Naive thymus-derived CD8-positive, alpha-beta T cell (primary cell): ENCODE data around the gene XPO1. TPM values are rescaled to one million over a fixed set of nuclear protein-coding genes. Genes with fewer than 3 reads are reported as not detected.
"Not testable (repeated sequence)": the region's sequence is repeated elsewhere in the genome, so short reads cannot be mapped to it uniquely, and the experiment has no call there.

Experiments
- ATAC-seq, 2 donors: fragments of 150-1000 bp; cut with Tn5 transposase in 1 of 2; sonication (Bioruptor Pico), chemical (Tn5 transposase) in 1 of 2; 1 replicate in 1 of 2; 2 replicates in 1 of 2; pipeline ENCODE4 v1.10.0; 2021; ENCODE audit warnings: mild to moderate bottlenecking in 2 of 2, moderate library complexity in 2 of 2
- POLR2A ChIA-PET: fragments of 350-600 bp; sonication (Branson Sonifier 250); formaldehyde crosslinking; loops from one replicate; lab custom pipeline; 2021; ENCODE audit warnings: antibody characterized with exemption; lab: Charles Lee
- DNase-seq, 10 donors: peaks; one replicate each; pipeline versions ENCODE4 v3.0.0 to v3.0.0-alpha.2; 2020 to 2022
- H3K27ac Mint-ChIP-seq, 10 donors: one replicate each; pipeline ENCODE4 v1.8.0; 2020 to 2022; ENCODE audit warnings: mild to moderate bottlenecking in 10 of 10, mixed read lengths in 10 of 10, moderate library complexity in 4 of 10, inconsistent platforms in 1 of 10
- H3K27me3 Mint-ChIP-seq, 5 donors: one replicate each; pipeline ENCODE4 v1.8.0; 2021 to 2022; ENCODE audit warnings: mixed read lengths in 5 of 5
- H3K36me3 Mint-ChIP-seq, 3 donors: one replicate each; pipeline ENCODE4 v1.8.0; 2020 to 2022; ENCODE audit warnings: mixed read lengths in 3 of 3, mild to moderate bottlenecking in 2 of 3, inconsistent platforms in 1 of 3
- H3K4me1 Mint-ChIP-seq, 4 donors: one replicate each; pipeline ENCODE4 v1.8.0; 2021 to 2022; ENCODE audit warnings: mixed read lengths in 4 of 4
- H3K4me3 Mint-ChIP-seq, 10 donors: one replicate each; pipeline ENCODE4 v1.8.0; 2020 to 2022; ENCODE audit warnings: mild to moderate bottlenecking in 10 of 10, mixed read lengths in 10 of 10, moderate library complexity in 6 of 10, inconsistent platforms in 1 of 10
- H3K9me3 Mint-ChIP-seq, 9 donors: one replicate each; pipeline ENCODE4 v1.8.0; 2020 to 2022; ENCODE audit warnings: mixed read lengths in 9 of 9, mild to moderate bottlenecking in 3 of 9, inconsistent platforms in 1 of 9, moderate library complexity in 1 of 9
- polyA plus RNA-seq, 3 donors: library from polyadenylated mRNA; unstranded; fragments of 300-500 nt; fragmentation: Illumina TruSeq; gene quantifications; one replicate each; pipeline ENCODE4 v1.2.3, GENCODE V29; 2021
- total RNA-seq, 8 experiments: library from RNA in 2 of 8; stranded (reverse) in 2 of 8; gene quantifications; one replicate each; pipeline ENCODE4 v1.2.3 and lab custom pipeline; 2021 to 2026

Gene XPO1, protein sequence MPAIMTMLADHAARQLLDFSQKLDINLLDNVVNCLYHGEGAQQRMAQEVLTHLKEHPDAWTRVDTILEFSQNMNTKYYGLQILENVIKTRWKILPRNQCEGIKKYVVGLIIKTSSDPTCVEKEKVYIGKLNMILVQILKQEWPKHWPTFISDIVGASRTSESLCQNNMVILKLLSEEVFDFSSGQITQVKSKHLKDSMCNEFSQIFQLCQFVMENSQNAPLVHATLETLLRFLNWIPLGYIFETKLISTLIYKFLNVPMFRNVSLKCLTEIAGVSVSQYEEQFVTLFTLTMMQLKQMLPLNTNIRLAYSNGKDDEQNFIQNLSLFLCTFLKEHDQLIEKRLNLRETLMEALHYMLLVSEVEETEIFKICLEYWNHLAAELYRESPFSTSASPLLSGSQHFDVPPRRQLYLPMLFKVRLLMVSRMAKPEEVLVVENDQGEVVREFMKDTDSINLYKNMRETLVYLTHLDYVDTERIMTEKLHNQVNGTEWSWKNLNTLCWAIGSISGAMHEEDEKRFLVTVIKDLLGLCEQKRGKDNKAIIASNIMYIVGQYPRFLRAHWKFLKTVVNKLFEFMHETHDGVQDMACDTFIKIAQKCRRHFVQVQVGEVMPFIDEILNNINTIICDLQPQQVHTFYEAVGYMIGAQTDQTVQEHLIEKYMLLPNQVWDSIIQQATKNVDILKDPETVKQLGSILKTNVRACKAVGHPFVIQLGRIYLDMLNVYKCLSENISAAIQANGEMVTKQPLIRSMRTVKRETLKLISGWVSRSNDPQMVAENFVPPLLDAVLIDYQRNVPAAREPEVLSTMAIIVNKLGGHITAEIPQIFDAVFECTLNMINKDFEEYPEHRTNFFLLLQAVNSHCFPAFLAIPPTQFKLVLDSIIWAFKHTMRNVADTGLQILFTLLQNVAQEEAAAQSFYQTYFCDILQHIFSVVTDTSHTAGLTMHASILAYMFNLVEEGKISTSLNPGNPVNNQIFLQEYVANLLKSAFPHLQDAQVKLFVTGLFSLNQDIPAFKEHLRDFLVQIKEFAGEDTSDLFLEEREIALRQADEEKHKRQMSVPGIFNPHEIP (N-terminal part only)
- 100 to 1,000 TPM; 196 to 221 TPM for total RNA-seq
- polyA plus RNA-seq = 10 to 100 TPM; 27.3 to 43.5 (median 32.8) TPM
- 272 to 562 (median 369) reads per million in 6 experiments for total RNA-seq (lab: John Stamatoyannopoulos, UW)

GRCh38 chr2:61538200-61538919, at the start of gene XPO1:
XPO1 (minus strand) TSS chr2:61538356; CDS start chr2:61533897, 4,459 bp downstream.
- ATAC-seq (peak; percentile 80 to 82), DNase-seq (peak; percentile 96 to 100 (median 99))
- H3K4me1 Mint-ChIP-seq = peaks cover 25 to 45% (median 37%) of the 10 kb centered on the region in 4 donors
- POLR2A ChIA-PET = interaction anchor here (0.6 to 5.6 kb wide), 37 partner anchors 9 to 658 kb away, joined by 3 to 79 read pairs (median 4); partner anchors contain the start of genes COMMD1, FAM161A, PEX13 and REL
- H3K27me3 Mint-ChIP-seq = peaks cover 0 to 2% (median 0%) of the 10 kb centered on the region in 5 donors
- H3K9me3 Mint-ChIP-seq = no peaks in the 10 kb centered on the region
- peaks cover 0 to 4% (median 3%) of the 10 kb centered on the region in 3 donors for H3K36me3 Mint-ChIP-seq
- H3K4me3 Mint-ChIP-seq = peak within 1 kb of the TSS; percentile 89 to 99 (median 96)
- peak within 1 kb of the TSS; percentile 95 to 100 (median 100) for H3K27ac Mint-ChIP-seq

DNA sequence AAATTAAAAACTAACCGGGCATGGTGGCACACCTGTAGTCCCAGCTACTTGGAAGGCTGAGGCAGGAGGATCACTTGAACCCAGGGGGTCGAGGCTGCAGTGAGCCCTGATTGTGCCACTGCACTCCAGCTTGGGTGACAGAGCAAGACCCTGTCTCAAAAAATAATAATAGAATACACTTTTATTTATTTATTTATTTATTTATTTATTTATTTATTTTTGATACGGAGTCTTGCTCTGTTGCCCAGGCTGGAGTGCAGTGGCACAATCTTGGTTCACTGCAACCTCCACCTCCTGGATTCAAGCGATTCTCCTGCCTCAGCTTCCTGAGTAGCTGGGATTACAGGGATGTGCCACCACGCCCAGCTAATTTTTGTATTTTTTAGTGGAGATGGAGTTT, 48.8 kb upstream of the XPO1 start:
- H3K4me1 Mint-ChIP-seq, H3K27ac Mint-ChIP-seq, H3K27me3 Mint-ChIP-seq, H3K4me3 Mint-ChIP-seq, DNase-seq, POLR2A ChIA-PET, H3K9me3 Mint-ChIP-seq, ATAC-seq, H3K36me3 Mint-ChIP-seq: not testable (repeated sequence)

DNA sequence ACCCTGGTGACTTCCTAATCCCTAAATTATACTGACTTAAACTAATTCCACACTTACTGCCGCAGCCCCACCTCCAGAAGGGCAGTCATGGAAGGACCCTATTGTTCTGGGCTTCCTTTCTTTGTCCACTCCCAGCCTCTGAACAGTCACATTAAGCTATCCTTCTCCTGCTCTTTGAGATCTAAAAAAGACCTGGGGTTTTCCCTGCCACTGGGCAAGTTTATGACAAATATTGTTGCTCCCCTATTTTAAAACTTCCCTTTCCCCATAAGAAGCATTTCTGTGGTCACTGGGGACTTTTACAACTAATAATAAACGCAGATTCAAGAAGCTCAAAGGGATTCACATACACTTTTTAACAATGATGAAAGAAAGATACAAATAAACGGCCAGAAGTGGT, 47.2 kb upstream of the XPO1 start:
- H3K4me1 Mint-ChIP-seq = peaks cover 0 to 7% (median 0%) of the 10 kb centered on the region in 4 donors
- H3K27ac Mint-ChIP-seq = no peak overlapping the region
- no peaks in the 10 kb centered on the region for H3K27me3 Mint-ChIP-seq
- no peak overlapping the region for H3K4me3 Mint-ChIP-seq
- POLR2A ChIA-PET = no interaction called here
- DNase-seq = no peak
- ATAC-seq = no peak
- H3K9me3 Mint-ChIP-seq = no peaks in the 10 kb centered on the region
- H3K36me3 Mint-ChIP-seq = no peaks in the 10 kb centered on the region

DNA sequence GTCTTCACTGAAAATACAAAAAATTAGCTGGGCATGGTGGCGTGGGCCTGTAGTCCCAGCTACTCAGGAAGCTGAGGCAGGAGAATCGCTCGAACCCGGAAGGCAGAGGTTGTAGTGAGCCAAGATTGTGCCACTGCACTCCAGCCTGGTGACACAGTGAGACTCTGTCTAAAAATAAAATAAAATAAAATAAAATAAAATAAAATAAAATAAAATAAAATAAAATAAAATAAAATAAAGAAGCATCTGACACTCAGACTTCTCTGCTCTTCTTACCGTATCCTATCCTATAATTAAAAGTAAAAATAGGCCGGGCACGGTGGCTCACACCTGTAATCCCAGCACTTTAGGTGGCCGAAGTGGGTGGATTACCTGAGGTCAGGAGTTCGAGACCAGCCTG, 46.2 kb upstream of the XPO1 start:
- H3K4me1 Mint-ChIP-seq, H3K4me3 Mint-ChIP-seq, H3K36me3 Mint-ChIP-seq, ATAC-seq, H3K9me3 Mint-ChIP-seq, POLR2A ChIA-PET, H3K27ac Mint-ChIP-seq, DNase-seq, H3K27me3 Mint-ChIP-seq: not testable (repeated sequence)

DNA sequence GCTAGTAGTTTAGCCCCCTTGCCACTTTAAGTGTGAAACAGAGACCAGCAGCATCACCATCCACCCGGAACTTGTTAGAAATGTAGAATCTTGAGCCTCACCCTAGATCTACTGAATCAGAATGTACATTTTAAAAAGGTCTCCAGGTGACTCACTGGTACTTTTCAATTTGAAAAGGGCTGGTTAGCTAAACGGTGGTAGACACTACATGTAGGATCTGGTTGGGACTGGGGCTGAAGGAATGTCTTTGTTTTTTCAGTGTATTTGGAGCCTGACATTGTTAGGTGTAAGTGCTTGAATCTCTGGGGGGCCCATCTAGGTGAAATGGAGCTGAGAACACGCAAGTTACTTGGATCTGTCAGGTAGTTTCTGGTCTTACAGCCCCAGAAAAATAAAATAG, 44.0 kb upstream of the XPO1 start:
- no peak overlapping the region for H3K4me3 Mint-ChIP-seq
- H3K4me1 Mint-ChIP-seq = peaks cover 0 to 7% (median 0%) of the 10 kb centered on the region in 4 donors
- peaks cover 0 to 2% (median 0%) of the 10 kb centered on the region in 9 donors for H3K9me3 Mint-ChIP-seq
- no peak for DNase-seq
- no peaks in the 10 kb centered on the region for H3K36me3 Mint-ChIP-seq
- H3K27me3 Mint-ChIP-seq = no peaks in the 10 kb centered on the region
- peak overlapping the region in 1 of 10 donors; percentile 17 for H3K27ac Mint-ChIP-seq
- POLR2A ChIA-PET = interaction anchor here (0.5 kb wide), 1 partner anchor 50 kb away, joined by 3 read pairs; no protein-coding TSS in a partner anchor
- no peak for ATAC-seq

- DNase-seq = no peak
- peak overlapping the region in 1 of 10 donors; percentile 15 for H3K27ac Mint-ChIP-seq
- ATAC-seq = no peak
- H3K4me3 Mint-ChIP-seq = no peak overlapping the region
- H3K27me3 Mint-ChIP-seq = no peaks in the 10 kb centered on the region
- H3K36me3 Mint-ChIP-seq = no peaks in the 10 kb centered on the region
- POLR2A ChIA-PET = interaction anchor here (0.5 kb wide), 1 partner anchor 49 kb away, joined by 3 read pairs; no protein-coding TSS in a partner anchor
- peaks cover 0 to 2% (median 0%) of the 10 kb centered on the region in 9 donors for H3K9me3 Mint-ChIP-seq
- H3K4me1 Mint-ChIP-seq = peaks cover 0 to 7% (median 0%) of the 10 kb centered on the region in 4 donors
These were observed 43.6 kb upstream of the XPO1 start for GRCh38 chr2:61581716-61582115.

GRCh38 chr2:61575447-61575859, 37.3 kb upstream of the XPO1 start:
- H3K27ac Mint-ChIP-seq = peak overlapping the region in 9 of 10 donors; percentile 10 to 87 (median 74)
- POLR2A ChIA-PET = no interaction called here
- H3K4me1 Mint-ChIP-seq = peaks cover 8 to 11% (median 10%) of the 10 kb centered on the region in 4 donors
- peak in 1 of 10 donors; percentile 4 for DNase-seq
- H3K27me3 Mint-ChIP-seq = peaks cover 0 to 1% (median 0%) of the 10 kb centered on the region in 5 donors
- peaks cover 0 to 2% (median 0%) of the 10 kb centered on the region in 9 donors for H3K9me3 Mint-ChIP-seq
- peak; percentile 29 to 37 for ATAC-seq
- H3K4me3 Mint-ChIP-seq = peak overlapping the region in 5 of 10 donors; percentile 34 to 56 (median 48)
- H3K36me3 Mint-ChIP-seq = no peaks in the 10 kb centered on the region

DNA sequence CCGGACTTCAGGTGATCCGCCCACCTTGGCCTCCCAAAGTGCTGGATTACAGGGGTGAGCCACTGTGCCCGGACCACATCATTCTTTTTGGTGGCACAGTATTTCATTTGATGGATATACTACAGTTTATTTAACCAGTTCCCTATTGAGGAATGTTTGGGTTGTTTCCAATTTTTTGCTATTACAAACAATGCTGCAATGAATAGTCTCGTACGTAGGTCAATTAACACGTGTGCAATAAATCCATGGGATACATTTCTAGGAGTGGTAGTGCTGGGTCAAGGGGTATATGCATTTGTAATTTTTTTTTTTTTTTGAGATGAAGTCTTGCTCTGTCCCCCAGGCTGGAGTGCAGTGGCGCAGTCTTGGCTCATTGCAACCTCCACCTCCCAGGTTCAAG, 28.4 kb upstream of the XPO1 start:
- peaks cover 0 to 2% (median 0%) of the 10 kb centered on the region in 5 donors for H3K27me3 Mint-ChIP-seq
- H3K36me3 Mint-ChIP-seq = no peaks in the 10 kb centered on the region

GRCh38 chr2:61562615-61563014, 24.5 kb upstream of the XPO1 start:
- DNase-seq = no peak
- Mint-ChIP-seq H3K27me3 (peaks cover 0 to 2% (median 0%) of the 10 kb centered on the region in 5 donors), H3K36me3 (no peaks in the 10 kb centered on the region), H3K4me1 (no peaks in the 10 kb centered on the region), H3K9me3 (no peaks in the 10 kb centered on the region), H3K4me3 (no peak overlapping the region), H3K27ac (no peak overlapping the region)
- ATAC-seq = no peak
- POLR2A ChIA-PET = no interaction called here

More for the DNA sequence above, 28.4 kb upstream of the XPO1 start:
- DNase-seq (no peak), ATAC-seq (no peak)
- Mint-ChIP-seq H3K4me3 (no peak overlapping the region), H3K27ac (no peak overlapping the region), H3K9me3 (no peaks in the 10 kb centered on the region), H3K4me1 (no peaks in the 10 kb centered on the region)
- POLR2A ChIA-PET = no interaction called here

DNA sequence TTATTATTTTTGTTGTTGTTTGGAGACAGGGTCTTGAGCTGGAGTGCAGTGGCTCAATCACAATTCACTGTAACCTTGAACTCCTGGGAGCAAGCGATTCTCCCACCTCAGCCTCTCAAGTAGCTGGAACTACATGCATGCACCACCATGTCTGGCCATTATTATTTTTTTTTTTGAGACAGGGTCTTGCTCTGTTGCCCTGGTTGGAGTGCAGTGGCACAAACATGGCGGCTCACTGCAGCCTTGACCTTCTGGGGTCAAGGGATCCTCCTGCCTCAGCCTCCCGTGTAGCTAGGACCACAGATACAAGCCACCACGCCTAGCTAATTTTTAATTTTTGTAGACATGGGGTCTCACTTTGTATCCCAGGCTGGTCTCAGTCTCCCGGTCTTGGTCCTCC, 20.0 kb upstream of the XPO1 start:
- peaks cover 0 to 2% (median 0%) of the 10 kb centered on the region in 5 donors for H3K27me3 Mint-ChIP-seq
- no peaks in the 10 kb centered on the region for H3K36me3 Mint-ChIP-seq
- H3K27ac Mint-ChIP-seq = no peak overlapping the region
- no peaks in the 10 kb centered on the region for H3K4me1 Mint-ChIP-seq
- H3K9me3 Mint-ChIP-seq = no peaks in the 10 kb centered on the region
- DNase-seq = no peak
- no peak for ATAC-seq
- no peak overlapping the region for H3K4me3 Mint-ChIP-seq
- POLR2A ChIA-PET = no interaction called here

DNA sequence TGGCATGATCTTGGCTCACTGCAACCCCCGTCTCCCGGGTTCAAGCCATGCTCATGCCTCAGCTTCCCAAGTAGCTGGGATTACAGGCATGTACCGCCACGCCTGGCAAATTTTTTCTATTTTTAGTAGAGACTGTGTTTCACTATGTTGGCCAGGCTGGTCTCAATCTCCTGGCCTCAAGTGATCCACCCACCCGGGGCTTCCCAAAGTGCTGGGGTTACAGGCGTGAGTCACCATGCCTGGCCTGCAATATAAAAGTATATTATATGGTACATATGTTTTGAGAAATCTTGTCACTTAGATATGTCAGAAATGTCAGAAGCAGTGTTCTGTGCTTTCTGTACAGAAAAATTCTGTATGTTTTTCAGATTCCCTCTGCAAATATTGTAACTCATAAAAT, 19.2 kb upstream of the XPO1 start:
- H3K36me3 Mint-ChIP-seq = no peaks in the 10 kb centered on the region
- peaks cover 0 to 2% (median 0%) of the 10 kb centered on the region in 5 donors for H3K27me3 Mint-ChIP-seq
- POLR2A ChIA-PET = no interaction called here
- H3K9me3 Mint-ChIP-seq = no peaks in the 10 kb centered on the region
- DNase-seq (no peak), ATAC-seq (no peak)
- no peaks in the 10 kb centered on the region for H3K4me1 Mint-ChIP-seq
- H3K4me3 Mint-ChIP-seq = no peak overlapping the region
- no peak overlapping the region for H3K27ac Mint-ChIP-seq

DNA sequence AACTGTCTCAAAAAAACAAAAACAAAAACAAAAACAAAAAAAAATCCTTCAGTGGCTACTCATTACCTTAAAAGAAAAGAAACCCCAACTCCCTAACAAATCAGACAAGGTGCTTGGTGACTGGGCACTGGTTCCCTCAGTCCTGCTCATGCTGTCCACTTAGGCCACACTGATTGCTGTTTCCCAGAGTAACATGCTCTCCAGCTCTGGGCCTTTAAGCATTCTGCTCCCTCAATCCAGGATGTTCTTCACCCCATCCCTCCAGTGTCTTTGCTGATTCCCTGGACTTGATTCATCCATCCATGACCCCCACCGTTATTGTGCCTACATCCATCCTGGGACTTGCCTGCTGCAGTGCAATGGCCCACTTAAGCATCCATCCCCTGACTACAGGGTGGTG, 16.4 kb upstream of the XPO1 start:
- Mint-ChIP-seq H3K36me3 (no peaks in the 10 kb centered on the region), H3K4me1 (no peaks in the 10 kb centered on the region), H3K27ac (peak overlapping the region in 1 of 10 donors; percentile 17), H3K4me3 (no peak overlapping the region), H3K27me3 (no peaks in the 10 kb centered on the region), H3K9me3 (no peaks in the 10 kb centered on the region)
- DNase-seq (no peak), ATAC-seq (no peak)
- POLR2A ChIA-PET = no interaction called here
